Heart right ventricle (tissue), 16 donors: Measurements from ENCODE around the gene NKAIN1. TPM values are rescaled to one million over a fixed set of nuclear protein-coding genes. Genes with fewer than 3 reads are reported as not detected.

ENCODE experiments used
- ATAC-seq, 8 donors: fragments of 200-7000 bp; cut with Tn5 transposase; one replicate each; pipeline ENCODE4 v1.9.1; 2020; ENCODE audit warnings: mild to moderate bottlenecking in 8 of 8, moderate library complexity in 8 of 8, moderate number of reproducible peaks in 1 of 8
- DNase-seq, 2 donors: peaks; one replicate each; pipeline ENCODE4 v3.0.0-alpha.2; 2020
- H3K27ac ChIP-seq, 10 donors: fragments of 200-600 bp; sonication (generic) in 2 of 10; one replicate each; pipeline versions ENCODE4 v1.5.0 to v1.8.0; 2020 to 2022; ENCODE audit warnings: mild to moderate bottlenecking in 3 of 10
- H3K27me3 ChIP-seq, 7 donors: fragments of 200-600 bp; one replicate each; pipeline ENCODE4 v1.8.0; 2021 to 2022; ENCODE audit warnings: mild to moderate bottlenecking in 2 of 7
- H3K36me3 ChIP-seq, 9 donors: fragments of 200-600 bp; sonication (generic) in 1 of 9; one replicate each; pipeline versions ENCODE4 v1.5.0 to v1.8.0; 2020 to 2022; ENCODE audit warnings: mild to moderate bottlenecking in 2 of 9
- H3K4me1 ChIP-seq, 9 donors: fragments of 200-600 bp; sonication (generic) in 1 of 9; one replicate each; pipeline versions ENCODE4 v1.5.0 to v1.8.0; 2020 to 2022; ENCODE audit warnings: mild to moderate bottlenecking in 4 of 9
- H3K4me3 ChIP-seq, 10 donors: fragments of 200-600 bp; sonication (generic) in 2 of 10; one replicate each; pipeline versions ENCODE4 v1.5.0 to v1.8.0; 2020 to 2022; ENCODE audit warnings: mild to moderate bottlenecking in 7 of 10, moderate library complexity in 2 of 10
- H3K9me3 ChIP-seq, 11 donors: fragments of 200-600 bp in 10 of 11; sonication (generic) in 2 of 11; one replicate each; pipeline versions ENCODE4 v1.5.0 to v1.8.0; 2013 to 2022; ENCODE audit warnings: mild to moderate bottlenecking in 2 of 11, control low read depth in 1 of 11, moderate library complexity in 1 of 11
- WGBS, 2 donors: extraction: QIAGEN DNeasy Blood & Tissue Kit; methylation state at CpG; one replicate each; pipeline ENCODE4 v1.1.7; 2013; ENCODE audit warnings: inconsistent platforms in 1 of 2; 5-methylcytosine and 5-hydroxymethylcytosine counted together
- intact Hi-C, 10 donors: fragments of 100-400 bp; cut with DNase I; formaldehyde crosslinking; loops; one replicate each; pipeline versions ENCODE4 v1.11.1 to v1.14.2; 2022
- polyA plus RNA-seq, 2 donors: library from polyadenylated mRNA; stranded (reverse); fragments of 200-250 nt; gene quantifications; one replicate each; pipeline ENCODE4 v1.2.3, GENCODE V29; 2013
- total RNA-seq, 10 donors: library from RNA; stranded (reverse); fragmentation: NEBNext Ultra II Directional in 3 of 10; extraction: Animal tissue kit (Norgen Biotek cat#: 25700) in 3 of 10; gene quantifications; one replicate each; pipeline versions ENCODE4 v1.2.1 to v1.2.4, GENCODE V29; 2021 to 2023
- TF ChIP-seq, protein P1 (sequence below), 9 donors: fragments of 200-600 bp; sonication (generic) in 2 of 9; IDR thresholded peaks; one replicate each; pipeline versions ENCODE4 v1.5.0 to v1.8.0; 2021 to 2022; ENCODE audit warnings: antibody characterized with exemption in 9 of 9, mild to moderate bottlenecking in 5 of 9, moderate library complexity in 1 of 9
- donor health status: Arrhythmogenic right ventricular cardiomyopathy.
- donor health status: ischemic (EF 13 %, LVEDD 7.1; RV severe dilation, severe dysfunction).
- donor health status: healthy with polysubstance abuse.
- donor health status: DM: no; HTN: yes; CAD: no.
- donor health status: DM: no; HTN: no; CAD: no.
- donor health status: ischemic (EF 25% LVEDD 6.9; RV normal size, moderate dysfunction).
- donor health status: ischemic (EF 25% LVEDD 5.7; RV mildly dilated, moderate dysfunction).
- donor health status: healthy.
- donor health status: DM: yes; HTN: yes; CAD: no.
- donor health status: Ischemic cardiomyopathy.
- donor health status: ischemic (EF 35%, LVEDD 5.7; RV mildly dilated, moderate dysfunction).
- donor health status: nonischemic (EF 11% LVEDD 7.7; RV severe dilation, severe dysfunction).
- donor health status: DM: yes; HTN: yes; CAD: no.
- donor health status: PGD.
- donor health status: ischemic (EF 29% LVEDD 5.4; RV normal size, mild dysfunction).
- donor health status: nonischemic (EF 23%, LVEDD 6.1; RV moderate dilation, normal function).

Gene NKAIN1
- total and polyA plus RNA-seq, 12 donors = 0.07 to 0.45 (median 0.21) TPM; not detected in 8

DNA sequence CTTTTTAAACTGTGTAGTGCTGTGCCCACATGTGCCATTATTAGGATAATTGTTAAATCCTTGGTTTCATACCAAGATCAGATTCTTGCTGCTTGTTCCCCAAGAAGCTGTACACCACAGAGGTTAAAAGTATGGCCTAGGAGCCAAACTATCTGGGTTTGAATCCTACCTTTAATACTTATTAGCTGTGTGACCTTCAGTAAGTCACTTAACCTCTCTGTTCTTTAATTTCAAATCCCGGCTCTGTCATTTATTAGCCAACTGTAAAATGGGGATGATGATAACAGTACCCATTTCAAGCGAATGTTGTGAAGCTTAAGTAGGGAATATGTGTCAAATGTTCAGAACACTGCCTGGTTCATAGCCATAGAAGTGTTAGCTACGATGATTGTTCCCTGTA lies 32.6 kb downstream of the NKAIN1 start:
- ATAC-seq = no peak

DNA sequence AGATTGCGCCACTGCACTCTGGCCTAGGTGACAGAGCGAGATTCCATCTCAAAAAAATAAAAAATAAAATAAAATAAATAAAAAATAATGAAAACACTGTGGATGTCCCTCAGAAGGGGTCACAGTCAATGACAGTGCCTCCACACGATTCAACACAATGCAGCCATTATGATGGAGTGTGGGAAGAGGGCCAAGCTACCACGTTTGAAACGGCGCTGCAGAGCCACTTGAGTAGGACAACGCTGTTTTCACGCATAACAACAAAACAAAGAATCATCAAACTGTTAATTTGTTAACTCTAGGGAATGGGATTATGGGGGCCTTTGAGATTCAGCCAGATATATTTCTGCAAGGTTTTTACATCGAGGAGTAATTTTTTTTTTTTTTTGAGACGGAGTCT lies 36.5 kb downstream of the NKAIN1 start:
- Histone ChIP-seq H3K27ac (no peak overlapping the region), H3K9me3 (no peaks in the 10 kb centered on the region), H3K4me3 (no peak overlapping the region), H3K27me3 (no peaks in the 10 kb centered on the region), H3K36me3 (no peaks in the 10 kb centered on the region), H3K4me1 (no peaks in the 10 kb centered on the region)
- DNase-seq (no peak), ATAC-seq (no peak)
- TF ChIP-seq, protein P1, sequence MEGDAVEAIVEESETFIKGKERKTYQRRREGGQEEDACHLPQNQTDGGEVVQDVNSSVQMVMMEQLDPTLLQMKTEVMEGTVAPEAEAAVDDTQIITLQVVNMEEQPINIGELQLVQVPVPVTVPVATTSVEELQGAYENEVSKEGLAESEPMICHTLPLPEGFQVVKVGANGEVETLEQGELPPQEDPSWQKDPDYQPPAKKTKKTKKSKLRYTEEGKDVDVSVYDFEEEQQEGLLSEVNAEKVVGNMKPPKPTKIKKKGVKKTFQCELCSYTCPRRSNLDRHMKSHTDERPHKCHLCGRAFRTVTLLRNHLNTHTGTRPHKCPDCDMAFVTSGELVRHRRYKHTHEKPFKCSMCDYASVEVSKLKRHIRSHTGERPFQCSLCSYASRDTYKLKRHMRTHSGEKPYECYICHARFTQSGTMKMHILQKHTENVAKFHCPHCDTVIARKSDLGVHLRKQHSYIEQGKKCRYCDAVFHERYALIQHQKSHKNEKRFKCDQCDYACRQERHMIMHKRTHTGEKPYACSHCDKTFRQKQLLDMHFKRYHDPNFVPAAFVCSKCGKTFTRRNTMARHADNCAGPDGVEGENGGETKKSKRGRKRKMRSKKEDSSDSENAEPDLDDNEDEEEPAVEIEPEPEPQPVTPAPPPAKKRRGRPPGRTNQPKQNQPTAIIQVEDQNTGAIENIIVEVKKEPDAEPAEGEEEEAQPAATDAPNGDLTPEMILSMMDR (IDR thresholded peaks at IDR 0.05) = no peak
- WGBS, 2 donors = 78 to 79% methylated on average over 10 of the region's 10 CpGs
- intact Hi-C loops = no loop called here

More for the DNA sequence above, 32.6 kb downstream of the NKAIN1 start:
- Histone ChIP-seq H3K27me3 (no peaks in the 10 kb centered on the region), H3K27ac (no peak overlapping the region), H3K9me3 (peaks cover 0 to 12% (median 0%) of the 10 kb centered on the region in 11 donors), H3K4me1 (no peaks in the 10 kb centered on the region), H3K4me3 (no peak overlapping the region), H3K36me3 (no peaks in the 10 kb centered on the region)
- no peak for DNase-seq
- TF ChIP-seq, protein P1 (IDR thresholded peaks at IDR 0.05) = no peak
- intact Hi-C loops = no loop called here
- WGBS, 2 donors = 90 to 94% methylated on average over 3 of the region's 3 CpGs

DNA sequence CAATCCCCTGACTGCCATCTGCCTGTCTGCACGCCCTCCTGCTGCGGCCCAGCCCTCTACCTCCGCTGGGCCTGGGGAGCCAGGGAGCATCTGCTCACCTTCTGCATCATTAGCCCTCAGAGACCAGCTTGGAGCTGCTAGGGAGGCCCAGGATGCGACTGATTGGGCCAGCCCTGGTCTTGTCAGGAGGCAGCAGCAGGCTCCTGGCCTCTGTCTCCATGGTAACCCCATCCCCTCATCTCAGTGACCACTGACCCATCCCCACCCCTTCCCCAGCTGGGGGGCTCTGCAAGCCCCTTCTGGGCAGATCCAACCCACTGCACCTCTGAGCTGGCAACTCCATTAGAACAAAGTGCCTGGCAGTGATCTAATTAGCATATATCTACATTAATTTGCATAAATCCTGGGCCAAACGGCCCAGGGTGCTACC lies 37.7 kb downstream of the NKAIN1 start:
- DNase-seq = no peak
- Histone ChIP-seq H3K4me3 (no peak overlapping the region), H3K27me3 (no peaks in the 10 kb centered on the region), H3K36me3 (no peaks in the 10 kb centered on the region), H3K4me1 (no peaks in the 10 kb centered on the region), H3K27ac (no peak overlapping the region), H3K9me3 (no peaks in the 10 kb centered on the region)
- ATAC-seq = no peak
- intact Hi-C loops = no loop called here
- 79 to 84% methylated on average over 5 of the region's 5 CpGs for WGBS, 2 donors
- TF ChIP-seq, protein P1 (IDR thresholded peaks at IDR 0.05) = no peak

DNA sequence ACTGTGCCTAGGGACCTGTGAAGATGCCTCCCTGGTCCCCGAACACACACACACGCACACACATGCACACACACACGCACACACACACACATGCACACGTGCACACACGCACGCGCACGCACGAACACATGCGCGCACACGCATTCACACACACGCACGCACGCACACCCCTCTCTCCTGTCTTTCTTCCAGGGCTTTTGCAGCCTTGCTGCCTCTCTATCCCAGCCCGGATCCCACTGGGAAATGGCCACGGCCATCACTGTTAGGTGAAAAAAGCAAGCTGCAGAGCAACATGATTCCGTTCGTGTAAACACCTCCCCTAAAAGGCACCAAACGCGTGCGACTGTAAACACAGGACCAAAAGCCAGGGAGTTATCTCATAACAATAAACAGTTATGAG lies 39.7 kb downstream of the NKAIN1 start:
- no peaks in the 10 kb centered on the region for H3K9me3 ChIP-seq
- H3K27me3 ChIP-seq = no peaks in the 10 kb centered on the region
- 68 to 76% methylated on average over 22 of the region's 22 CpGs for WGBS, 2 donors
- intact Hi-C loops = no loop called here
- H3K4me3 ChIP-seq = no peak overlapping the region
- ATAC-seq = no peak
- TF ChIP-seq, protein P1 (IDR thresholded peaks at IDR 0.05) = no peak
- no peak for DNase-seq
- H3K36me3 ChIP-seq = no peaks in the 10 kb centered on the region
- no peak overlapping the region for H3K27ac ChIP-seq
- no peaks in the 10 kb centered on the region for H3K4me1 ChIP-seq
